Upper lobe of left lung (tissue), 6 donors: Measurements from ENCODE around the gene WNT6. TPM values are rescaled to one million over a fixed set of nuclear protein-coding genes. Genes with fewer than 3 reads are reported as not detected.

ENCODE experiments used
- ATAC-seq, 2 donors: fragments of 200-7000 bp; cut with Tn5 transposase; one replicate each; pipeline ENCODE4 v1.9.1; 2022; ENCODE audit warnings: mild to moderate bottlenecking in 2 of 2, moderate library complexity in 2 of 2; ENCODE audit not compliant: low FRiP score in 2 of 2
- DNase-seq, 2 donors: peaks; one replicate each; pipeline ENCODE4 v3.0.0-alpha.2; 2019 to 2020
- H3K27ac ChIP-seq, 4 donors: fragments of 200-600 bp; sonication (generic); one replicate each; pipeline ENCODE4 v1.5.1; 2016 to 2019
- H3K27me3 ChIP-seq, 4 donors: fragments of 200-600 bp; sonication (generic); one replicate each; pipeline ENCODE4 v1.5.1; 2017 to 2019
- H3K36me3 ChIP-seq, 4 donors: fragments of 200-600 bp; sonication (generic); one replicate each; pipeline ENCODE4 v1.5.1; 2016 to 2019
- H3K4me1 ChIP-seq, 4 donors: fragments of 200-600 bp; sonication (generic); one replicate each; pipeline ENCODE4 v1.5.1; 2018 to 2019
- H3K4me3 ChIP-seq, 4 donors: fragments of 200-600 bp; sonication (generic); one replicate each; pipeline ENCODE4 v1.5.1; 2017 to 2019; ENCODE audit warnings: mild to moderate bottlenecking in 2 of 4, moderate library complexity in 1 of 4
- H3K9me3 ChIP-seq, 4 donors: fragments of 200-600 bp; sonication (generic); one replicate each; pipeline ENCODE4 v1.5.1; 2018 to 2019
- EP300 ChIP-seq, 4 donors: sonication (generic); formaldehyde crosslinking; IDR thresholded peaks; one replicate each; pipeline ENCODE4 v1.5.1; 2017; ENCODE audit warnings: antibody characterized with exemption in 4 of 4, control low read depth in 2 of 4
- POLR2A ChIP-seq, 4 donors: fragments of 450-650 bp; IDR thresholded peaks; one replicate each; pipeline ENCODE4 v1.5.1; 2016 to 2017; ENCODE audit warnings: antibody characterized with exemption in 4 of 4, mild to moderate bottlenecking in 2 of 4
- POLR2AphosphoS5 ChIP-seq, 2 donors: sonication (generic); formaldehyde crosslinking; IDR thresholded peaks; one replicate each; pipeline ENCODE4 v1.5.1; 2017; ENCODE audit warnings: antibody characterized with exemption in 2 of 2
- WGBS, 2 donors: methylation state at CpG; one replicate each; pipeline ENCODE4 v1.1.5; 2017 to 2018; 5-methylcytosine and 5-hydroxymethylcytosine counted together
- total RNA-seq, 6 donors: library from RNA; depleted of rRNA in 4 of 6; stranded (reverse); fragments of >200 nt in 4 of 6; gene quantifications; one replicate each; pipeline versions ENCODE4 v1.1.0 to v1.2.1, GENCODE V29; 2016 to 2021
- TF ChIP-seq, protein P1 (sequence below), 6 experiments: fragments of 450-650 bp in 4 of 6; fragments of 200-600 bp in 2 of 6; sonication (generic) in 2 of 6; IDR thresholded peaks; one replicate each; pipeline ENCODE4 v1.5.1; 2016 to 2019; ENCODE audit warnings: antibody characterized with exemption in 6 of 6
- donor health status: DM: no; HTN: no; CAD: no; lungs with moderate emphysema.
- donor health status: DM: no; HTN: yes; CAD: no; lungs with severe emphysema.

The WNT6 gene
- total RNA-seq, 6 donors from 2014 or later: 0.31 to 4.2 (median 0.44) TPM; not detected in 3

DNA sequence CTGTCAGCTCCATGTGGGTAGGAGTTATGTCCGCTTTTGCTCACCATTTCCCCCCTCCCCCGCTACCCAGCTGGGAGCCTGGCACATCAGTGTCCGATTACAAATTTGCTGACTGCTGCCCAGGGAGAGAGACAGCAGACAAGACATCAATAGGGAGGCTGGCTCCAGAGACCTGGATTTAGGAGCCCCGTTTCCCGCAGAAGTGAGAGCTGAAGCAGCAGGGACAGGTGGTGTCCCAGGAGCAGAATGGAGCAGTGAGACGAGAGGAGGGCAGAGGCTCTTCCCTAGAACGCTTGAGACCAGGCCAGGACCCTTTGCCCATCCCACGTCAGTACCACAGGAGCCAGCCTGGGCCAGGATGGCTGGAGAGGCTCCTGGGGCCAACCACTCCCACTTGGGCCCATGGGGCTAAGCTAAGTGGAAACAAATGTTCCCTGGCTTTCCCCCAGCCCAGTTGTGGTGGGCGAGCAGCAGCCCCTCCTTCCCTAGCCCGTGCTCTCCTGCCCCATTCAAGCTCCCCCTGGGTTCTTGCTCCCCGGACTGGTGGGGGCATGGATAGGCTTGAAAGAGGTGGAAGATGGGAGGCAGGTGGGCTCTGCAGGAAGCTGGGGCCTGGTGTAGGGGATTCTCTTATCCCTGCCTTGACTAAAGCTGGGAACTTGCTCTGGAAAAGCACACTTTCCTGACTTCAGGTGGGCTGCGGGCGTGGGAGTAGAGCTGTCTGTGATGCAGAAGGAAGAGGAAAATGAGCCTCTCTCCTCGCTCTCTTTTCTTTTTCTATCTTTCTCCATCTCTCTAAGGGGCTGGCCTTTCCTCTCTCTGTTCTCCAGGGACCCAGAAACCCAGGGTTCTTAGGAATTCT lies 4.1 kb upstream of the WNT6 start:
- peaks cover 14 to 21% (median 17%) of the 10 kb centered on the region in 4 donors for H3K4me1 ChIP-seq
- no peak for TF ChIP-seq POLR2AphosphoS5 (IDR thresholded peaks at IDR 0.05)
- no peak for TF ChIP-seq POLR2A (IDR thresholded peaks at IDR 0.05)
- no peak for TF ChIP-seq EP300 (IDR thresholded peaks at IDR 0.05)
- TF ChIP-seq, protein P1, sequence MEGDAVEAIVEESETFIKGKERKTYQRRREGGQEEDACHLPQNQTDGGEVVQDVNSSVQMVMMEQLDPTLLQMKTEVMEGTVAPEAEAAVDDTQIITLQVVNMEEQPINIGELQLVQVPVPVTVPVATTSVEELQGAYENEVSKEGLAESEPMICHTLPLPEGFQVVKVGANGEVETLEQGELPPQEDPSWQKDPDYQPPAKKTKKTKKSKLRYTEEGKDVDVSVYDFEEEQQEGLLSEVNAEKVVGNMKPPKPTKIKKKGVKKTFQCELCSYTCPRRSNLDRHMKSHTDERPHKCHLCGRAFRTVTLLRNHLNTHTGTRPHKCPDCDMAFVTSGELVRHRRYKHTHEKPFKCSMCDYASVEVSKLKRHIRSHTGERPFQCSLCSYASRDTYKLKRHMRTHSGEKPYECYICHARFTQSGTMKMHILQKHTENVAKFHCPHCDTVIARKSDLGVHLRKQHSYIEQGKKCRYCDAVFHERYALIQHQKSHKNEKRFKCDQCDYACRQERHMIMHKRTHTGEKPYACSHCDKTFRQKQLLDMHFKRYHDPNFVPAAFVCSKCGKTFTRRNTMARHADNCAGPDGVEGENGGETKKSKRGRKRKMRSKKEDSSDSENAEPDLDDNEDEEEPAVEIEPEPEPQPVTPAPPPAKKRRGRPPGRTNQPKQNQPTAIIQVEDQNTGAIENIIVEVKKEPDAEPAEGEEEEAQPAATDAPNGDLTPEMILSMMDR (IDR thresholded peaks at IDR 0.05): no peak
- no peak overlapping the region for H3K27ac ChIP-seq
- H3K4me3 ChIP-seq: no peak overlapping the region
- ATAC-seq: no peak
- no peaks in the 10 kb centered on the region for H3K36me3 ChIP-seq
- no peaks in the 10 kb centered on the region for H3K9me3 ChIP-seq
- DNase-seq: no peak
- 42 to 48% methylated on average over 12 to 14 of the region's 14 CpGs for WGBS, 2 donors
- H3K27me3 ChIP-seq: peaks cover under 1 to 36% (median 23%) of the 10 kb centered on the region in 4 donors

DNA sequence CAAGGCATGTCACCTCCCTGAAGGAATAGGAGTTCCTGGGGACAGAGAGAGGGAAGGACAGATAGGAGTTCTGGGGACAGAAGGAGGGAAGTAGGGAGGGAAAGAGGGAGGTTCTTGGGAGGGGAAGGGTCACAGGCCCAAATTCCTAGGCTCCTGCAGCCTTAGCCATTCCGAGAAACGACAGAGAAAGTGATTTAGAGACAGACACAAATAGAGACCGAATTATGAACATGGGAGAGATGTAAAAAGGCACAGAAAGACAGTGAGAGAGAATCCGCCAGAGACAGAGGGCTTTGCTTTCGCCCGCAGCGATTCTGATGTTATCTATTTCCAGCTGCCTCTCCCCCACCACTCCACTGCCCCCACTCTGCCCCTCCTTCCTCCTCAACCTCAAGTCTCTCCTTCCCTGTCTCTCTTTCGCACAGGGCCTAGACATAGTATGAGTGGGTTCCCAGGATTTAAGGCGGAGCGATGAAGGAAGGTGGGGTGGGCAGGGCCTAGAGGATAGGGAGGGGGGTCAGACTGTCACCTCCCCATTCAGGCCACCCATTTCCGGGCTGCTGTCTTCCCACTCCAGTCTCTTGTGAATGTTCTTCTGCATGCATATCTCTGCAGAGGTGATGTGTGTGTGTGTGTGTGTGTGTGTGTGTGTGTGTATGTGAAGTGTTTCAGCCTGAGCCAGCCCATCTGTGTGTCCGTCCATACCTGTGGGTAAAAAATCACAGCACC lies 3.3 kb upstream of the WNT6 start:
- no peaks in the 10 kb centered on the region for H3K36me3 ChIP-seq
- no peak for ATAC-seq
- no peak for DNase-seq
- H3K4me3 ChIP-seq: no peak overlapping the region
- H3K27me3 ChIP-seq: peaks cover 2 to 44% (median 26%) of the 10 kb centered on the region in 4 donors
- TF ChIP-seq POLR2AphosphoS5 (IDR thresholded peaks at IDR 0.05) (no peak), EP300 (IDR thresholded peaks at IDR 0.05) (no peak)
- TF ChIP-seq, protein P1 (IDR thresholded peaks at IDR 0.05): no peak
- no peaks in the 10 kb centered on the region for H3K9me3 ChIP-seq
- 35 to 36% methylated on average over 12 of the region's 12 CpGs for WGBS, 2 donors
- peaks cover 19 to 25% (median 21%) of the 10 kb centered on the region in 4 donors for H3K4me1 ChIP-seq
- H3K27ac ChIP-seq: no peak overlapping the region

DNA sequence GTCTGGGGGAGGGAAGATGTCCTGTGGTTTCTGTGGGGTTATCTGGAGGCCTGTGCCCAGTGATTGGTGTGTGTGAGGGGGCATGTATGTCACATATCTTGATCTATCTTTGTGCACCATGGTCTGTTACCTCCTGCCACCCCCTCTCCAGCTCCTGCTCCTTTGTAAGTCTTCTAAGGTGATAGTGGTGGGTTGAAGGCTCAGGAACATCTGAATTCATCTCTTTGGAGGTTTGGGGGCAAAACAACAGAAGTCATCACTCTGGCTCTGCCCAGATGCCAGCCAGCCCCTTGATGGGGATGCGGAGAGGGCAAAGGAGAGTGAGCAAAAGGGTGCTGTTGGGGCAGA lies 2.7 kb upstream of the WNT6 start:
- ATAC-seq (no peak), DNase-seq (no peak)
- Histone ChIP-seq H3K4me3 (no peak overlapping the region), H3K27ac (no peak overlapping the region), H3K36me3 (no peaks in the 10 kb centered on the region), H3K27me3 (peaks cover 2 to 47% (median 28%) of the 10 kb centered on the region in 4 donors), H3K9me3 (no peaks in the 10 kb centered on the region), H3K4me1 (peaks cover 19 to 25% (median 21%) of the 10 kb centered on the region in 4 donors)
- WGBS, 2 donors: 83 to 92% methylated on average over 1 of the region's 1 CpG
- TF ChIP-seq, protein P1 (IDR thresholded peaks at IDR 0.05): no peak

DNA sequence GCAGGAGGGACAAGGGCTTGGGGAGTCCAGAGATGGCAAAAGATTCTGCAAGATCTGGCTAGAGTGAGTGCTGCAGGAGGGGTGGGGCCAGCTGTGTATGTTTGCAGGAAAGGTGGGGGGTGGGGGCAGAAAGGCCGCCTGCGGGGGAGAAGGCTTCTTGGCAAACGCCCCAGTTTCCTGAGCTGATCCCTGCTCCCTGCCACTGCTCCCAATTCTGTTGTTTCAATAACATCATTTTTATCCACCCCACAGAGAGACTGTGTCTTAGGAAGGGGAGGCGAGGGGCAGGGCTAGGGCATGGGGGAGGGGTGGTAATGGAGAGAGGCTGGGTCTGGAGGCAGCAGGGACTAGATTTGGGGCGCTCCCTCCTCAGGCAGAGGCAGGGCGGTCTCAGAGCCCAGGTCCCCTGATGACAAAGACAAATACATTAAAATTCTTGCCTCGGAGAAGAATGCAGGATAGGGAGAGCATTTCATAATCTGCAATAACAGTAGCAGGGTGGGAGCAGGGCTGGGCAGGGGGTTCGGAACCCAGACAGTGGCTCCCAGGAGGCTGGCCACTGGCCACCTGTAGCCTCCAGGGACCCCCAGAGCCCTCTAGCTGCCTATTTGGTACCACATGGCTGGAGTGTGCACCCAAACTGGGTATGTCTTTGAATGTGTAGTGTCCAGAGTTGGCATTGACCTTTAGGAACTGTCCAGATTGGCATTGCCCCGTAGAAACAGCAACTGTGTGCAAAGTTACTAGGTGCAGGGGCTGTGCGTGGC lies 2.1 kb upstream of the WNT6 start:
- WGBS, 2 donors: 14 to 19% methylated on average over 10 of the region's 10 CpGs
- Histone ChIP-seq H3K27ac (no peak overlapping the region), H3K27me3 (peaks cover 2 to 47% (median 28%) of the 10 kb centered on the region in 4 donors), H3K36me3 (no peaks in the 10 kb centered on the region), H3K4me1 (peaks cover 19 to 25% (median 21%) of the 10 kb centered on the region in 4 donors), H3K9me3 (no peaks in the 10 kb centered on the region), H3K4me3 (no peak overlapping the region)
- DNase-seq (no peak), ATAC-seq (no peak)
- TF ChIP-seq, protein P1 (IDR thresholded peaks at IDR 0.05): no peak
- TF ChIP-seq EP300 (IDR thresholded peaks at IDR 0.05) (no peak), POLR2A (IDR thresholded peaks at IDR 0.05) (no peak), POLR2AphosphoS5 (IDR thresholded peaks at IDR 0.05) (no peak)
